CD14-positive monocyte (primary cell): ENCODE results near the gene ANP32B. TPM values are rescaled to one million over a fixed set of nuclear protein-coding genes. Genes with fewer than 3 reads are reported as not detected.

Experiments used
- DNase-seq, 3 donors: peaks; one replicate each; pipeline ENCODE4 v3.0.0-alpha.2; 2011 to 2022
- H2AFZ ChIP-seq: 2 replicates; pipeline ENCODE4 v1.6.0; 2012; ENCODE audit warnings: mild to moderate bottlenecking, low read depth, low read length, inconsistent platforms; ENCODE audit not compliant: insufficient read depth, poor library complexity, severe bottlenecking
- H3K27ac ChIP-seq, 2 donors: 1 replicate in 1 of 2; 2 replicates in 1 of 2; pipeline ENCODE4 v1.5.1; 2012 to 2013; ENCODE audit warnings: low read length in 2 of 2, control low read depth in 1 of 2, inconsistent platforms in 1 of 2, low read depth in 1 of 2, mild to moderate bottlenecking in 1 of 2
- H3K27me3 ChIP-seq, 2 donors: one replicate each; pipeline versions ENCODE4 v1.6.0 to v1.6.1; 2011 to 2013; ENCODE audit warnings: low read length in 2 of 2; ENCODE audit not compliant: control insufficient read depth in 2 of 2, insufficient read depth in 2 of 2
- H3K36me3 ChIP-seq, 2 donors: replicated peaks in 1 of 2; 1 replicate in 1 of 2; 2 replicates in 1 of 2; pipeline versions ENCODE4 v1.5.1 to v1.6.1; 2012 to 2013; ENCODE audit warnings: low read length in 2 of 2, control low read depth in 1 of 2, inconsistent platforms in 1 of 2, mild to moderate bottlenecking in 1 of 2; ENCODE audit not compliant: insufficient read depth in 2 of 2, control insufficient read depth in 1 of 2
- H3K4me1 ChIP-seq, 2 donors: 1 replicate in 1 of 2; 2 replicates in 1 of 2; pipeline versions ENCODE4 v1.5.1 to v1.6.1; 2012 to 2013; ENCODE audit warnings: low read length in 2 of 2, control low read depth in 1 of 2, inconsistent platforms in 1 of 2, mild to moderate bottlenecking in 1 of 2, moderate library complexity in 1 of 2; ENCODE audit not compliant: insufficient read depth in 2 of 2, control insufficient read depth in 1 of 2
- H3K4me2 ChIP-seq: replicated peaks from 2 replicates; pipeline ENCODE3; 2012; ENCODE audit warnings: low read length, moderate library complexity, mild to moderate bottlenecking; ENCODE audit not compliant: poor library complexity, severe bottlenecking; ENCODE audit errors: extremely low read depth
- H3K4me3 ChIP-seq, 3 experiments: fragments of 200-600 bp in 1 of 3; sonication (generic) in 1 of 3; replicated peaks in 1 of 3; 1 replicate in 2 of 3; 2 replicates in 1 of 3; pipeline ENCODE4 v1.5.1; 2011 to 2013; ENCODE audit warnings: low read length in 3 of 3, mild to moderate bottlenecking in 3 of 3, control low read depth in 2 of 3, low read depth in 2 of 3, inconsistent platforms in 1 of 3, moderate library complexity in 1 of 3
- H3K79me2 ChIP-seq: 2 replicates; pipeline ENCODE4 v1.6.0; 2012; ENCODE audit warnings: mild to moderate bottlenecking, control low read depth, inconsistent platforms, low read length, moderate library complexity; ENCODE audit not compliant: insufficient read depth
- H3K9ac ChIP-seq: 2 replicates; pipeline ENCODE4 v1.6.0; 2017; ENCODE audit warnings: low read length, mild to moderate bottlenecking; ENCODE audit not compliant: insufficient read depth, poor library complexity, severe bottlenecking
- H3K9me3 ChIP-seq, 2 donors: replicated peaks in 1 of 2; 1 replicate in 1 of 2; 2 replicates in 1 of 2; pipeline versions ENCODE4 v1.5.1 to v1.6.1; 2012 to 2013; ENCODE audit warnings: low read length in 2 of 2, control low read depth in 1 of 2; ENCODE audit not compliant: control insufficient read depth in 1 of 2, insufficient read depth in 1 of 2
- H4K20me1 ChIP-seq: 2 replicates; pipeline ENCODE4 v1.6.0; 2012; ENCODE audit warnings: mild to moderate bottlenecking, low read length, control low read depth, moderate library complexity; ENCODE audit not compliant: insufficient read depth
- H3K27ac Mint-ChIP-seq, 7 donors: one replicate each; pipeline ENCODE4 v1.8.0; 2020; ENCODE audit warnings: mild to moderate bottlenecking in 7 of 7, mixed read lengths in 7 of 7, moderate library complexity in 6 of 7, inconsistent platforms in 2 of 7
- H3K27me3 Mint-ChIP-seq, 3 donors: one replicate each; pipeline ENCODE4 v1.8.0; 2021 to 2022; ENCODE audit warnings: low read depth in 3 of 3, mild to moderate bottlenecking in 3 of 3, mixed read lengths in 3 of 3, moderate library complexity in 3 of 3, inconsistent platforms in 1 of 3
- H3K36me3 Mint-ChIP-seq, 2 donors: one replicate each; pipeline ENCODE4 v1.8.0; 2020; ENCODE audit warnings: mixed read lengths in 2 of 2, inconsistent platforms in 1 of 2, mild to moderate bottlenecking in 1 of 2
- H3K4me1 Mint-ChIP-seq: one replicate; pipeline ENCODE4 v1.8.0; 2020; ENCODE audit warnings: mild to moderate bottlenecking, mixed read lengths
- H3K4me3 Mint-ChIP-seq, 2 donors: one replicate each; pipeline ENCODE4 v1.8.0; 2020; ENCODE audit warnings: mild to moderate bottlenecking in 2 of 2, mixed read lengths in 2 of 2, moderate library complexity in 1 of 2
- H3K9me3 Mint-ChIP-seq, 7 donors: one replicate each; pipeline ENCODE4 v1.8.0; 2020 to 2022; ENCODE audit warnings: mixed read lengths in 7 of 7, mild to moderate bottlenecking in 6 of 7, moderate library complexity in 6 of 7, inconsistent platforms in 2 of 7
- CTCF ChIP-seq: fragments of 200-600 bp; IDR thresholded peaks from one replicate; pipeline ENCODE4 v1.8.0; 2022; ENCODE audit warnings: antibody characterized with exemption, mild to moderate bottlenecking
- WGBS: methylation state at CpG from one replicate; pipeline ENCODE4 v1.1.5; 2013; ENCODE audit warnings: missing lambda C conversion rate; ENCODE audit not compliant: insufficient coverage; 5-methylcytosine and 5-hydroxymethylcytosine counted together
- intact Hi-C, 2 donors: fragments of 100-400 bp; cut with micrococcal nuclease; formaldehyde crosslinking; loops; one replicate each; pipeline versions ENCODE4 v1.15.0 to v1.15.1; 2023
- polyA plus RNA-seq, 3 donors: library from polyadenylated mRNA; depleted of rRNA in 1 of 3; unstranded in 2 of 3; stranded (reverse) in 1 of 3; fragments of 300-500 nt in 2 of 3; fragments of >200 nt in 1 of 3; fragmentation: Illumina TruSeq in 2 of 3; gene quantifications; 1 replicate in 2 of 3; 2 replicates in 1 of 3; pipeline ENCODE4 v1.2.3, GENCODE V29; 2012 to 2021

The ANP32B gene
- polyA plus RNA-seq, 3 donors, result 29.7 to 40.7 (median 30.8) TPM

GRCh38 chr9:97969014-97969413, 14.1 kb upstream of the ANP32B start:
- Histone ChIP-seq H3K9me3 (no peaks in the 10 kb centered on the region), H3K9ac (no peak overlapping the region), H3K4me1 (no peaks in the 10 kb centered on the region), H2AFZ (no peak overlapping the region), H3K36me3 (no peaks in the 10 kb centered on the region), H3K4me3 (no peak overlapping the region), H3K27me3 (no peaks in the 10 kb centered on the region), H3K27ac (no peak overlapping the region), H4K20me1 (no peaks in the 10 kb centered on the region), H3K79me2 (no peaks in the 10 kb centered on the region), H3K4me2 (no peak overlapping the region)
- H3K36me3 Mint-ChIP-seq, result no peaks in the 10 kb centered on the region
- TF ChIP-seq CTCF, result no peak
- no peaks in the 10 kb centered on the region for H3K4me1 Mint-ChIP-seq
- intact Hi-C loops, result no loop called here
- H3K9me3 Mint-ChIP-seq, result peaks cover 0 to 1% (median 0%) of the 10 kb centered on the region in 7 donors
- no peak overlapping the region for H3K27ac Mint-ChIP-seq
- H3K27me3 Mint-ChIP-seq, result peaks cover 0 to 5% (median 2%) of the 10 kb centered on the region in 3 donors
- no peak overlapping the region for H3K4me3 Mint-ChIP-seq
- 100% methylated on average over 1 of the region's 2 CpGs for WGBS
- DNase-seq, result no peak

GRCh38 chr9:97970165-97970564, 13.0 kb upstream of the ANP32B start:
- DNase-seq, result no peak
- intact Hi-C loops, result no loop called here
- Histone ChIP-seq H3K36me3 (no peaks in the 10 kb centered on the region), H3K9ac (no peak overlapping the region), H3K4me1 (no peaks in the 10 kb centered on the region), H3K4me2 (no peak overlapping the region), H4K20me1 (no peaks in the 10 kb centered on the region), H2AFZ (no peak overlapping the region), H3K27ac (no peak overlapping the region), H3K9me3 (no peaks in the 10 kb centered on the region), H3K27me3 (no peaks in the 10 kb centered on the region), H3K79me2 (no peaks in the 10 kb centered on the region), H3K4me3 (no peak overlapping the region)
- H3K9me3 Mint-ChIP-seq, result peaks cover 0 to 6% (median 2%) of the 10 kb centered on the region in 7 donors
- H3K27me3 Mint-ChIP-seq, result peaks cover 0 to 5% (median 5%) of the 10 kb centered on the region in 3 donors
- TF ChIP-seq CTCF, result no peak
- WGBS, result 17% methylated on average over 2 of the region's 7 CpGs
- no peaks in the 10 kb centered on the region for H3K36me3 Mint-ChIP-seq
- H3K4me1 Mint-ChIP-seq, result no peaks in the 10 kb centered on the region
- H3K4me3 Mint-ChIP-seq, result no peak overlapping the region
- H3K27ac Mint-ChIP-seq, result no peak overlapping the region
